ENCODE results near the gene ZIM2. TPM values are rescaled to one million over a fixed set of nuclear protein-coding genes. Genes with fewer than 3 reads are reported as not detected.
A peak's percentile ranks its signal among the peaks of the same experiment; 100 is the strongest.

ZIM2 gene
- total RNA-seq (under 1 TPM in 3 of 6 donors, not detected in 3; 0.12 to 0.52 (median 0.13) TPM), polyA plus RNA-seq (under 1 TPM; 0.08 to 0.09 TPM)

DNA sequence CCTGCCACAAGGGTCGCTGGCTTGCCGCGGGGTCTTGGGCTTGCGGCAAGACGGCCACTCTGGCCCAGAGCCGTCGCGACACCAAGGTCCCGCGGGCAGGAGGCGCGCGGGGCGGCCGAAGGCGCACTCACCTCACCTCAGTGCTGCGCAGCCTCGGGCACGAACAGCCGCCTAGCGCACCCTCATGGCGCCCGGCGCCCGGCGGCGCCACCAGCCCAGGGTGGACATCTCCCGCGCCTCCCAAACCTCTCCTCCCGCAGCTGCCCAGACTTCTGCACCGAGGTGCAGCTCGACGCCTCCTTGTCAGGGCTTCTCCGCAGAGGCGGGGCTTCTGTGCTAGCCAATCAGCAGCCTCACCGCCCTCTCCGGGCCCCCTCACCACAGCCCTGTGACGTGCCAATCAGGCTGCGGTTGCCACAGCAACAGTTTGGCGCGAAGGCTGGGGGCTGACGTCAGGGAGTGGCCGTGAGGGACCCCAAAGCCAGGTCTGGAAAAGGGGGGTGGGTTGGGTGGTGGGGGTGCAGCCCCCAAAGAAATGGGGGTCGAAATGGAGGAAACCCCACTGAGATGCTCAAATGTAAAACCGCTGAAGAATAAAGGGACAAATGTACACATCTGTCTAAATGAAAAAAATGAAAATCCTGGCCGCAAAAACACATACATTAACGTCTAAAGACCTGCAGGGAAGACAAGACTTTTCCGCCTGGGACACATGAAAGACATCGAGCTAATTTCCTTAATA, at the start of gene ZIM2, which contains the start of gene PEG3:
Gene ZIM2 (minus strand): TSS at position 276 of the 742 bp plus-strand sequence. CDS start 16,449 bp downstream, outside the sequence.
Gene PEG3 (minus strand): TSS at position 276 of the 742 bp plus-strand sequence. CDS start 16,071 bp downstream, outside the sequence.
- intact Hi-C loops (cut with DNase I), result no loop called here
- H3K4me3 ChIP-seq, result peak within 1 kb of the TSS; percentile 3 to 49 (median 24)
- peak; percentile 35 to 81 (median 50) for DNase-seq
- no peak for FAIRE-seq
- no peak for ATAC-seq
- WGBS, 2 donors, result 54 to 60% methylated on average over 34 to 49 of the region's 49 CpGs
- no peaks in the 10 kb centered on the region for H3K27me3 ChIP-seq
- H3K27ac ChIP-seq, result peak within 1 kb of the TSS; percentile 33 to 84 (median 48)
- TF ChIP-seq, protein P1, sequence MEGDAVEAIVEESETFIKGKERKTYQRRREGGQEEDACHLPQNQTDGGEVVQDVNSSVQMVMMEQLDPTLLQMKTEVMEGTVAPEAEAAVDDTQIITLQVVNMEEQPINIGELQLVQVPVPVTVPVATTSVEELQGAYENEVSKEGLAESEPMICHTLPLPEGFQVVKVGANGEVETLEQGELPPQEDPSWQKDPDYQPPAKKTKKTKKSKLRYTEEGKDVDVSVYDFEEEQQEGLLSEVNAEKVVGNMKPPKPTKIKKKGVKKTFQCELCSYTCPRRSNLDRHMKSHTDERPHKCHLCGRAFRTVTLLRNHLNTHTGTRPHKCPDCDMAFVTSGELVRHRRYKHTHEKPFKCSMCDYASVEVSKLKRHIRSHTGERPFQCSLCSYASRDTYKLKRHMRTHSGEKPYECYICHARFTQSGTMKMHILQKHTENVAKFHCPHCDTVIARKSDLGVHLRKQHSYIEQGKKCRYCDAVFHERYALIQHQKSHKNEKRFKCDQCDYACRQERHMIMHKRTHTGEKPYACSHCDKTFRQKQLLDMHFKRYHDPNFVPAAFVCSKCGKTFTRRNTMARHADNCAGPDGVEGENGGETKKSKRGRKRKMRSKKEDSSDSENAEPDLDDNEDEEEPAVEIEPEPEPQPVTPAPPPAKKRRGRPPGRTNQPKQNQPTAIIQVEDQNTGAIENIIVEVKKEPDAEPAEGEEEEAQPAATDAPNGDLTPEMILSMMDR (IDR thresholded peaks at IDR 0.05), result no peak
- no peaks in the 10 kb centered on the region for H3K9me3 ChIP-seq
- no peaks in the 10 kb centered on the region for H3K4me1 ChIP-seq
- H3K36me3 ChIP-seq, result no peaks in the 10 kb centered on the region

DNA sequence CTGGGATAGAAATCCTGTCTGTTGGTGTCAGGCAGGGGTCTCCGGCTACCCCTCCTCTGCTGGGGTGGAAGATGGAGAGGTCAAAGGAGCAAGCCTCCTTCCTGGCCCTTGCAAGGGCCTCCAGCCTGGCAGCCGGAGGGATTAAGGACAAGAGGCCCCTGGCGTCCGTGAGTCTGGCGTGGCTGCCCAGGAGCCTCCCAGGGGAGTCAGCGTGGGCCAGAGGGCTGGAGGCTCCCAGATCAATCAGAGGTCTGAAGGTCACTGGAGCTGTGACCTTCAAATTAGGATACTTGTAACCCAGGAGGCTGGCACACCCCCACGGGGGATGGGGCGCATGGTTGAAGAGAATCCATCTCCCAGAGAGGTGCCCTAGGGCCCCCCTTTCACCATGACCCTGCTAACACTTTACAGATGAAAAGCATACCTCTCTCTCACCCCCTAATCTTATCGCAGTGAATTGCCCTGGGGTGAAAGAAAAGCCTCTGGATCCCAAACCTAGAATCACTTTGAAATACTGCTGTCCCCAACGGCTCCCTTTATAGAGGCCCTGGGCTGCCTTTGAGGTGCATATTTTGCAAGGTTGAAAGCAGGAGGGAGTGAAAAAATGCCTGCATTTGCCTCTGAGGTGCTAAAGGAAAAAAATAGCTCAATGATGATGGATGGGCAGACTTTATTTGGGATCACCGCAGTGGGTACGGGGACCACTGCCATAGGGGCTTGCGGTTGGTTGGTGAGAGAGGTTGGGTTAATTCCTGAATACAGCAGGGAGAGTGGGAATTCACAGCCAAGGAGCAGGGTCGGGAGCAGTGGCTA, 44.9 kb upstream of the ZIM2 start:
- DNase-seq (no peak), FAIRE-seq (no peak), ATAC-seq (no peak)
- Histone ChIP-seq H3K27ac (no peak overlapping the region), H3K4me3 (no peak overlapping the region), H3K4me1 (no peaks in the 10 kb centered on the region), H3K9me3 (no peaks in the 10 kb centered on the region), H3K36me3 (no peaks in the 10 kb centered on the region), H3K27me3 (no peaks in the 10 kb centered on the region)
- WGBS, 2 donors, result 16 to 21% methylated on average over 14 of the region's 14 CpGs
- intact Hi-C loops (cut with DNase I), result no loop called here
- TF ChIP-seq, protein P1 (IDR thresholded peaks at IDR 0.05), result no peak

DNA sequence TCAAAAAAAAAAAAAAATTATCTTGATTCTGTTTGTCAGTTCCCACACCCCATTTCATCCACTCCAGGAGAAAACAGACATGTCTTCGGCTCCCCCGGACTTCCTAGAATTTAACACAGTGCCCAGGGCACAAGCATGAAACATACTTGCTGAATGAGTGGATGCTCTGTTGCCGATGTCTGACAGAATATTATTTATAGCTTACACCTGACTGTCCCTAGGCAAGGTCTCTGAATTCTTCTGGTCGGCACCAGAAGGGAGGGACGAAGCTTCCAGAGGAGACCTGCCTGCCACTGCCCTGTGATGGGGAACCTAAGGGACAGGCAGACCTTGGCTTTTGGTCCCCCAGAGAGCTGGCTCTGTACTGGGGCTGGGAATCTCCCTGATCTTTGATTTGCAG, 43.9 kb upstream of the ZIM2 start:
- no peak overlapping the region for H3K4me3 ChIP-seq
- H3K27me3 ChIP-seq, result no peaks in the 10 kb centered on the region
- TF ChIP-seq, protein P1 (IDR thresholded peaks at IDR 0.05), result no peak
- H3K4me1 ChIP-seq, result no peaks in the 10 kb centered on the region
- no peaks in the 10 kb centered on the region for H3K9me3 ChIP-seq
- ATAC-seq (no peak), DNase-seq (no peak), FAIRE-seq (no peak)
- WGBS, 2 donors, result 56 to 63% methylated on average over 5 of the region's 5 CpGs
- intact Hi-C loops (cut with DNase I), result no loop called here
- no peaks in the 10 kb centered on the region for H3K36me3 ChIP-seq
- H3K27ac ChIP-seq, result no peak overlapping the region

DNA sequence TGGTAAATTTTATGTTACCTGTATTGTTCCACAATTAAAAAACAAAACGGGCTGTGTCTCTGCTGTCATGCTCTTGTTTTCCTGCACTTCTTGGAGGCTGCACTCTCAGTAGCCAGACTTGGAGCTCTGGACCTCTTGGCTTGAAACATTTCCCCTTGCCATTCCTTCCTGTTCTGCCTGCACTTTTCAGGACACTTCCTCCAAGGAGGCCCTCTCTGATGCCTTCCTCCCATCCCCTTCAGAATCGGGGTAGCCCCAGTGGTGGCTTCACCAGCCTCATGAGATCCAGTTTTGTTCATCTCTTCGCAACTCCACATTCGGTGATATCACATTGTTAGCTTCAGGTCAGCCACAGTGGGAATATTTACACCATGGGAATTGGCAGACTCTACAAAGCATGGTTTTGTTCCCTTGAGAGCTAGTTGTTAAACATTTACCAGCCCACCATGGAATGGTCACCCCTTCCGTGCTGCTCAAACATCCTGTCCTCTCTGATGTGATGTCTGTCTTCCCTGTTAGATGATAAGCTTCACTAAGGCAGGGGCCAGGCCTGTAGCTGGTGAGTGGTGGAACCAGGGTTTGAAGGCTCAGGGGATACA, 40.2 kb upstream of the ZIM2 start:
- FAIRE-seq (no peak), DNase-seq (no peak), ATAC-seq (no peak)
- no peaks in the 10 kb centered on the region for H3K36me3 ChIP-seq
- no peaks in the 10 kb centered on the region for H3K4me1 ChIP-seq
- TF ChIP-seq, protein P1 (IDR thresholded peaks at IDR 0.05), result no peak
- H3K27me3 ChIP-seq, result no peaks in the 10 kb centered on the region
- H3K27ac ChIP-seq, result no peak overlapping the region
- intact Hi-C loops (cut with DNase I), result no loop called here
- H3K4me3 ChIP-seq, result no peak overlapping the region
- WGBS, 2 donors, result 33 to 36% methylated on average over 5 of the region's 5 CpGs
- no peaks in the 10 kb centered on the region for H3K9me3 ChIP-seq

Measured in pancreas (tissue), 10 donors.